GM19099 (cell line): Measurements from ENCODE around the gene NWD2.

Experiments
- POLR2A ChIP-seq: IDR thresholded peaks from 3 replicates; pipeline ENCODE4 v1.6.1; 2011; ENCODE audit warnings: low read depth; ENCODE audit not compliant: insufficient read length; ENCODE audit errors: extremely low read depth

Gene NWD2, protein sequence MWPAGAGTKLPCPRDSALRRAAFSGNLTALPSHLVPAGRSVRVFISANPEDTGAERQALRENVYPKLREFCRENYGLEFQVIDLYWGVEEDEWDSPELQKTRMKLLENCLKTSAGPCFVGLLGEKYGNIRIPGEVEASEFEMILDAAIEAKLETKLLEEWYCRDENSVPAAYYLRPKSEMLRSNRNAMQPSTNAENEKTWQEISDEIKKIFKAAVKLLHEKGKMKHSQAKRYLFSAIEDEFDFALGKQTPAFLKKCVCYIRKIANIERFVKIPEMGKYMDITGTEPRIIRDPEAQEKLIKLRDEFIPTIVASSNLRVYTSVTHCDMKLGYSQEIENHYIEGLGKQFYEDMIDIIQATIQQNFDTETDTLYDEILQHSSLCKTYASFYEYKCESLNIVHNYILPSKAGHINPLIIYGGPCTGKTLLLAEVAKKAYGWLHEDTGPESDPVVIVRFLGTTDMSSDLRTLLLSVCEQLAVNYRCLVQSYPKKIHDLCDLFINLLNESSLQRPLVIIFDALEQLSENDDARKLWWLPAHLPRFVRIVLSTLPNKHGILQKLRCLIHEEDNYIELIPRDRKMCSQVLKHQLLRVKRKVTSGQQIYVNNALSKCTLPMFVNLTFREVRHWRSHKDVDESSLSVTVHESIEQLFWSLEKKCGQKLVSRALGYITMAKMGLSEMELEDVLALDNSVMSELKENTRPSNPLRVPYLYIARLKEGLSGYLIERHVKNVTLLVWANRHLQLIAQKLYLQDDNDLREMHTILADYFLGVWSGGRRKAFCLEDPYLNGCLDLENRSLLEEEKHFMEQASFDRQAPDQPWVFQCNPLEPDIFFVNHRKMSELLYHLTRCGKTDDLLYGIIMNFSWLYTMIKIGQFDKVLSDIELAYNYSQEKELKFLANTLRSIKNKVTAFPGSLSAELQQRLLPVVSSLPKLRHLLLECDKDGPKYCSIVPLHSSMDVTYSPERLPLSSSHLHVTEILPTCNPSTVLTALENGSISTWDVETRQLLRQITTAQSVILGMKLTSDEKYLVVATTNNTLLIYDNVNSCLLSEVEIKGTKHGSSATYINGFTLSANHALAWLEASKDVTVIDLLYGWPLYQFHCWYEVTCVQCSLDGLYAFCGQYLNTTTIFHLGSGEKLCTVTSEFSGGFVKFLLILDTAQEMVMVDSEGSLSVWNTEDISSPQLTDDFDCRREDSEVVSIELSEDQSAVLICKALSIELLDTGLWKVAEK (N-terminal part only)

GRCh38 chr4:37244583-37245390 lies at the start of gene NWD2:
TSS of gene NWD2 (plus strand) at chr4:37244743. CDS start at chr4:37245068, 325 bp downstream.
- no peak for TF ChIP-seq POLR2A

DNA sequence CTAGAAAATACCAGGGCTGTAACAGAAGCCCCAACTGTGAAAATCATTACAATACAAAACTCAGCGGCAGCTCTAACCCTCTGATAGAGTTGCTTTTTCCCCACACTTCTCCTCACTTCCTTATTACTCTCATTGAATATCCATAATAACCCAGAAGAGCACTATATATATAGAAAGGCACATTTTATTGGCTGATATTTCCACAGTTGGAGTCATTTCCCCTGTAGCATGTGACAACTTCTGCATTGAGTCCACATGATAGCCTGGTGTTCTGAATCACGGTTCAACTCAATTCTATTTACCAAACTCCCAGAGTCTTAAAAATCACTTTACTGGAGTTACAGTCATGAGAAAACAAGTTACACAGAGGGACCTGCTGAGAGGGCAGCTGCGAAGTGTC lies 46.6 kb upstream of the NWD2 start:
- TF ChIP-seq POLR2A, result no peak

GRCh38 chr4:37216209-37216608 lies 28.3 kb upstream of the NWD2 start:
- no peak for TF ChIP-seq POLR2A

DNA sequence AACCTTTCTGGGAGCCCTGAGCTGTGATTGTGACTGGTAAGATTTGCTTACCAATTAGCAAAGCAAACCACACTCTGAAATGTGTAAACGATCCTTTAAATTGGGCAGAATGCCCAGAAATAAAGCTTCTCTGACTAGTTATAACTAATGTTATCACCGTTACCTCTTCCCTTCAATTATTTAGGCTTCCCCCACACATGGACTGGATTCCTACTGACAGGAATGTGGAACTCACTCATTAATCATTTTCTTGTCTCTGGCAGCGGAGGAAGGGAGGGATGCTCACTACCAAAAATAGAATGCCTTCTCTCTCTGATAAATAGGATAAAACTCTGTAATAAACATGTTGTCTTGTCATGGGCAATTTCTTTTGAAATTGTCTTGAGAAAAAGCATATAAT lies 25.3 kb upstream of the NWD2 start:
- TF ChIP-seq POLR2A, result no peak

DNA sequence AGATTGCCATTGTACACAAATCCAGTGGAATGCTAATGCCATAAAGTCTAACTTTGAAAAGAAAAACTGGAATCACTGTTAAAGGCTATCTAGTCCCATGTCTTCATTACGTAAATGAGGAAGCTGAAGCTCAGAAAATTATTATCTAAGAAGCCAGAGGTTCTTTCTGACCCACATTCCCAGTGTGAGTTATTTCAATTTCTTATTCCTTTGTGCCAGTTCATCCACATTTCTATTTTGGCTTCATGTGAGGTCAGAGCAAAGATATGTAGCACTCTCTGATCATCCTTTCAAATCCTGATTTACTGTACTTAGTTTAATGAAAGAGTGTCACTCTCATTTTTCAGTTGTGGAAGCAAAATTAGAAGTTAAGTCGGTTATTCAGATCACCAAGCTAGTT lies 24.6 kb upstream of the NWD2 start:
- TF ChIP-seq POLR2A, result no peak

GRCh38 chr4:37220685-37221084 lies 23.9 kb upstream of the NWD2 start:
- TF ChIP-seq POLR2A, result no peak

DNA sequence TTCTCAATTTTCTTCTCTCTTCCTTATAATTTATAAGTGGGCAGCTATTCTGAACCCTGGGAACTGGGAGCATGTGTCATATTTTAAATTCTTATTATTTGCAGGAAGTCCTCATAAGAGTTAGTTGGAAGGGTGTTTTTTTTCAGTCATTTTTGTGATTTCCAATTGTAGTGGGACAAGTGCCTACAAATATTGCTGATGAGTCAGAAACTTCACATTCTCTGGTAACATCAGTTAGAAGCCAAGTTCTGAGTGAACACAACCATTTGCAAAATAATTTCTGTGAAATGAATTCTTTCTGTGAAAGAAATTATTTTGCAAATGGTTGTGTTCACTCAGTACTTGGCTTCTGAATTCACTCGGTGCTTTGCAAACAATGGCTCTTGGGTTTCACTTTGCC lies 20.8 kb upstream of the NWD2 start:
- TF ChIP-seq POLR2A, result no peak

GRCh38 chr4:37224854-37225253 lies 19.7 kb upstream of the NWD2 start:
- no peak for TF ChIP-seq POLR2A

- TF ChIP-seq POLR2A, result no peak
Observed at GRCh38 chr4:37225778-37226177, 18.8 kb upstream of the NWD2 start.

- no peak for TF ChIP-seq POLR2A
Observed at GRCh38 chr4:37232315-37232714, 12.2 kb upstream of the NWD2 start.

DNA sequence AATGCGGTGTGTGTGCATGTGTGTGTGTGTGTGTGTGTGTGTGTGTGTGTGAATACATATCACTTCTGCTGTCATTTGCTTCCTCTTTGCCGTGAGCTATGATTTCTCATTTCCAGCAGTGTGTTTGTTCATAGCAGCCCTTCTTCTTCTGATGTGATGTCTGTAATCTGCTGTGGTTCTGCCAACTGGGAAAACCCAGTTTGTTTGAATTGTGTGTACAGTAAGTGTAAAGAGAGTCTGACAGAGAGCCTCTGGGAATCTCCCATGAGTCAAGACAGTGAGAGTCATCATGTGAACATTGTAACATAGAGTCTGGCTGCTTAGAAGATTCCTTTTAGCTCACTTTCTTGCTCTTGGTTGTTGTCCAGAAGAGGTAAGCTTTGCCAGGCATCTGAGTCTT lies 8.4 kb upstream of the NWD2 start:
- no peak for TF ChIP-seq POLR2A

DNA sequence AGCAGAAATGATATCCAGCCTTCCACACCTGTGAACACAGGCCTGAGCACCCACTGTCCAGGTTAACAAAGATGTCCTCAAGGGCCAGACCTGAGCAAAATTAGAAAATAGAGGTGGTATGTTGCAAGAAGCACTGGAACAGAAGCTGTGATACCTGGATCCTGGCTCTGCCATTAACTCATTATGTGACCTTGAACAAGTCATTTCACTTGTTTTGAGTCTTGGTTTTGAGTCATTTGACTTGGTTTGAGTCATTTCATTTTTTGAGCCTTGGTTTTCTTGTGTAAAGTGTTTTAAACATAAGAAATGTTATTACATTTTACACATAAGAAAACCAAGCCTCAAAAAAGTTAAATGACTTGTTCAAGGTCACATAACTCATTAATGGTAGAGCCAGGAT lies 2.9 kb upstream of the NWD2 start:
- no peak for TF ChIP-seq POLR2A

GRCh38 chr4:37243051-37243450 lies 1.5 kb upstream of the NWD2 start:
- no peak for TF ChIP-seq POLR2A
